BE2C (cell line): Measurements from ENCODE around the gene NLRP7.
"Not testable (repeated sequence)": the region's sequence is repeated elsewhere in the genome, so short reads cannot be mapped to it uniquely, and the experiment has no call there.

ENCODE experiments used
- DNase-seq: peaks from one replicate; pipeline ENCODE4 v3.0.0-alpha.2; 2020
- H3K27me3 ChIP-seq: fragments of 250-450 bp; sonication (Bioruptor Pico); 2 replicates; pipeline ENCODE4 v1.5.1; 2020; ENCODE audit warnings: mild to moderate bottlenecking
- H3K36me3 ChIP-seq: fragments of 250-450 bp; sonication (Bioruptor Pico); 2 replicates; pipeline ENCODE4 v1.5.1; 2020; ENCODE audit warnings: mild to moderate bottlenecking
- H3K4me1 ChIP-seq: fragments of 250-450 bp; sonication (Bioruptor Pico); 2 replicates; pipeline ENCODE4 v1.5.1; 2020
- H3K4me3 ChIP-seq: 2 replicates; pipeline ENCODE4 v1.5.1; 2011; ENCODE audit warnings: low read depth, low read length
- H3K9me3 ChIP-seq: fragments of 250-450 bp; sonication (Bioruptor Pico); 2 replicates; pipeline ENCODE4 v1.5.1; 2020
- TF ChIP-seq, protein P1 (sequence below): IDR thresholded peaks from 2 replicates; pipeline ENCODE4 v1.5.1; 2012; ENCODE audit warnings: mild to moderate bottlenecking, low read depth, low read length

Gene NLRP7

DNA sequence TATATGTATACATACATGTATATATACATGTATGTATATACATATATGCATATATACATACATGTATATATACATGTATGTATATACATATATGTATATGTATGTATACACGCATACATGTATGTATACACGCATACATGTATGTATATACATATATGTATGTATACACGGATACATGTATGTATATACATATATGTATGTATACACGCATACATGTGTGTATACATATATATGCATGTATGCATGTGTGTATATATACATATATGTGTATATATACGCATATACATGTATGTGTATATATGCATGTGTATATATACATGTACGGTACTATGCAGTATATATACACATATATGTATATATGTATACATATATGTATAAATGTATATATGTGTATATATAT, 44.0 kb downstream of the NLRP7 start:
- TF ChIP-seq, protein P1, sequence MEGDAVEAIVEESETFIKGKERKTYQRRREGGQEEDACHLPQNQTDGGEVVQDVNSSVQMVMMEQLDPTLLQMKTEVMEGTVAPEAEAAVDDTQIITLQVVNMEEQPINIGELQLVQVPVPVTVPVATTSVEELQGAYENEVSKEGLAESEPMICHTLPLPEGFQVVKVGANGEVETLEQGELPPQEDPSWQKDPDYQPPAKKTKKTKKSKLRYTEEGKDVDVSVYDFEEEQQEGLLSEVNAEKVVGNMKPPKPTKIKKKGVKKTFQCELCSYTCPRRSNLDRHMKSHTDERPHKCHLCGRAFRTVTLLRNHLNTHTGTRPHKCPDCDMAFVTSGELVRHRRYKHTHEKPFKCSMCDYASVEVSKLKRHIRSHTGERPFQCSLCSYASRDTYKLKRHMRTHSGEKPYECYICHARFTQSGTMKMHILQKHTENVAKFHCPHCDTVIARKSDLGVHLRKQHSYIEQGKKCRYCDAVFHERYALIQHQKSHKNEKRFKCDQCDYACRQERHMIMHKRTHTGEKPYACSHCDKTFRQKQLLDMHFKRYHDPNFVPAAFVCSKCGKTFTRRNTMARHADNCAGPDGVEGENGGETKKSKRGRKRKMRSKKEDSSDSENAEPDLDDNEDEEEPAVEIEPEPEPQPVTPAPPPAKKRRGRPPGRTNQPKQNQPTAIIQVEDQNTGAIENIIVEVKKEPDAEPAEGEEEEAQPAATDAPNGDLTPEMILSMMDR, result no peak
- Histone ChIP-seq H3K4me1 (no peaks in the 10 kb centered on the region), H3K9me3 (no peaks in the 10 kb centered on the region), H3K4me3 (no peak overlapping the region), H3K27me3 (peaks cover 29% of the 10 kb centered on the region), H3K36me3 (no peaks in the 10 kb centered on the region)
- DNase-seq, result no peak

DNA sequence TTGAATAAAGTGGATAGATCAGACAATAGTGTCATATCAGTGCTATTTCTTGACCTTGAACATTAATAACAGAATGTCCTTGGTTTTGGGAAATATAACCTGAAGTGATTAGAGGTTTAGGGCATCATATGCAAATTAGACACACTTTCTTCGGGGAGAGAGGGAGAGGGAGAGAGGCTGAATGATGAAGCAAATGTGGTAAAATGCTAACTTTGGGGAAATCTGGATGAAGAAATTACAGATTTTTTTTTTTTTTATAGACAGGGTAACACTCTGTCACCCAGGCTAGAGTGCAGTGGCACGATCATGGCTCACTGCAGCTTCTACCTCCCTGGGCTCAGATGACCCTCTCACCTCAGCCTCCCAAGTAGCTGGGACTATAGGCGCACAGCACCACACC, 45.3 kb downstream of the NLRP7 start:
- no peak overlapping the region for H3K4me3 ChIP-seq
- H3K27me3 ChIP-seq, result peaks cover 31% of the 10 kb centered on the region
- H3K9me3 ChIP-seq, result no peaks in the 10 kb centered on the region
- no peaks in the 10 kb centered on the region for H3K36me3 ChIP-seq
- TF ChIP-seq, protein P1, result no peak
- no peaks in the 10 kb centered on the region for H3K4me1 ChIP-seq
- DNase-seq, result no peak

DNA sequence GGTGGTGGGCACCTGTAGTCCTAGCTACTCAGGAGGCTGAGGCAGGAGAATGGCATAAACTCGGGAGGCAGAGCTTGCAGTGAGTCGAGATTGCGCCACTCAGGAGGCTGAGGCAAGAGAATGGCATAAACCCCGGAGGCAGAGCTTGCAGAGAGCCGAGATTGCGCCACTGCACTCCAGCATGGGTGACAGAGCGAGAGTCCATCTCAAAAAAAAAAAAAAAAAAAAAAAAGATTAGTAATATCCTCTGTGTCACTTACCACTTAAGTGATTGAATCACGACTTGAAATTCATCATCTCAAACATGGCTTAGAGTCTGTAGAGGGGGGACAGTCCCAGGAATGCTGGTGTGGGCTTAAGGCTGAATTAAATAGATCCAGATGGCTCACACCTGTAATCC, 46.2 kb downstream of the NLRP7 start:
- not testable (repeated sequence) for H3K9me3 ChIP-seq, H3K4me3 ChIP-seq, H3K36me3 ChIP-seq, H3K4me1 ChIP-seq, DNase-seq
- H3K27me3 ChIP-seq, result peaks cover 29% of the 10 kb centered on the region

DNA sequence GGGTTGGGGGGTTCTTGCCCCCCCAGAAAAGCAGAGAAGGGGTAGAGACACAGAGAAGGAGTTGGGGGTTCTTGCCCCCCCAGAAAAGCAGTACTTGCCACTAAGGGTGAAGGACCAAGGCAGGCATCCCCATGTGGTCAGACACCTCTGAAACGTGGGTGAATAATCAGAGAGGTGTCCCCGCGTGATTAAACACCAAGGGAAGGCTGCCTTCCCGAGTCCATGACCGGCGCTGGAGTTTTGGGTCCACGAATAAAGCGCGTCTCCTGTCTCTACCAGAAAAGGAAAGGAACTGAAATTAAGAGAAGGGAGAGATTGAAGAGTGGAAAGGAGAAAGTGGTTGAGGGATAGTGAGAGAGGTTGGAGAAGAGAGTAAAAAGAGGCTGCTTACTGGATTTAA, 47.7 kb downstream of the NLRP7 start:
- H3K9me3 ChIP-seq, H3K4me3 ChIP-seq, H3K4me1 ChIP-seq, H3K36me3 ChIP-seq, DNase-seq: not testable (repeated sequence)
- H3K27me3 ChIP-seq, result peaks cover 23% of the 10 kb centered on the region

DNA sequence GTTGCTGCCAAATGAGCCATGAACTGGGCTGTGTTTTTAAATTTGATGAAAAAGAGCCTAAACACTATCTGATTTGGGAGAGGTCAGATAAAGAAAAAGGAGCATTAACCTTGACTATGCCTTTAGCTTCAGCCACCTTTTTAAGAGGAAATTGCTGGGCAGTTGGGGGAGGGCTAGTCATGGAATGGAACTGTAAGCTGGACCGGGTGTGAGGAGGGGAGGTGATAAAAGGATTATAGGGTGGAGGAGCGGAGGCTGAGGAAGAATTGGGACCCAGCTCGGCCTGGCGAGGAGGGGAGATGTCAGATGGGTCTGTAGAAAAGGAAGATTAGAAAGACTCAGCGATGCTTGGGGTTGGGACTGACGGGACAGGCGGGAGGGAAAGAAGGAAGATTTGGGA, 48.6 kb downstream of the NLRP7 start:
- DNase-seq, H3K4me3 ChIP-seq, H3K4me1 ChIP-seq, H3K36me3 ChIP-seq, H3K9me3 ChIP-seq: not testable (repeated sequence)
- peaks cover 24% of the 10 kb centered on the region for H3K27me3 ChIP-seq

DNA sequence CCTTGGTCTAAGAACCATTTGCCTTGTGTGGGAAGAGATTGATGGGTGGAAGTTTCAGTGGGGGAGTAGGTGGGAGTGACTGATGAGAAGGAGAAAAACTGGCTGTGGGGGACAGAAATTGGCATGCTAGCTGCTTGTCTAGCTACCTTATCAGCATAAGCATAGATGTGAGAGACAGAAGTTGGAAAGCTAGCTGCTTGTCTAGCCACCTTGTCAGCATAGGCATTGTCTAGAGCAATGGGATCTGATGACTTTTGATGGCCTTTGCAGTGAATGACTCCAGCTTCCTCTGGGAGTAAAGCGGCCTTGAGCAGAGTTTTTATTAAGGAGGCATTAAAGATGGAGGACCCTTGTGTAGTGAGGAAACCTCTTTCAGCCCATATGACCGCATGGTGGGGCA, 51.3 kb downstream of the NLRP7 start:
- Histone ChIP-seq H3K9me3 (no peaks in the 10 kb centered on the region), H3K27me3 (peaks cover 27% of the 10 kb centered on the region), H3K4me1 (no peaks in the 10 kb centered on the region), H3K36me3 (no peaks in the 10 kb centered on the region), H3K4me3 (no peak overlapping the region)
- TF ChIP-seq, protein P1, result no peak
- DNase-seq, result no peak

DNA sequence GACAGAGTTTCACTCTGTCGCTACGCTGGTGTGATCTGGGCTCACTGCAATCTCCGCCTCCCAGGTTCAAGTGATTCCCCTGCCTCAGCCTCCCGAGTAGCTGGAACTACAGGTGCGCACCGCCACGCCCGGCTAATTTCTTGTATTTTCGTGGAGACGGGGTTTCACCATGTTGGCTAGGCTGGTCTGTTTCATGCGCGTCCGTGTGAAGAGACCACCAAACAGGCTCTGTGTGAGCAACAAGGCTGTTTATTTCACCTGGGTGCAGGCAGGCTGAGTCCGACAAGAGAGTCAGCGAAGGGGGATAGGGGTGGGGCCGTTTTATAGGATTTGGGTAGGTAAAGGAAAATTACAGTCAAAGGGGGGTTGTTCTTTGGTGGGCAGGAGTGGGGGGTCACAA, 53.2 kb downstream of the NLRP7 start:
- H3K27me3 ChIP-seq, result peaks cover 10% of the 10 kb centered on the region
- not testable (repeated sequence) for H3K4me1 ChIP-seq, H3K9me3 ChIP-seq, H3K4me3 ChIP-seq, H3K36me3 ChIP-seq, DNase-seq

DNA sequence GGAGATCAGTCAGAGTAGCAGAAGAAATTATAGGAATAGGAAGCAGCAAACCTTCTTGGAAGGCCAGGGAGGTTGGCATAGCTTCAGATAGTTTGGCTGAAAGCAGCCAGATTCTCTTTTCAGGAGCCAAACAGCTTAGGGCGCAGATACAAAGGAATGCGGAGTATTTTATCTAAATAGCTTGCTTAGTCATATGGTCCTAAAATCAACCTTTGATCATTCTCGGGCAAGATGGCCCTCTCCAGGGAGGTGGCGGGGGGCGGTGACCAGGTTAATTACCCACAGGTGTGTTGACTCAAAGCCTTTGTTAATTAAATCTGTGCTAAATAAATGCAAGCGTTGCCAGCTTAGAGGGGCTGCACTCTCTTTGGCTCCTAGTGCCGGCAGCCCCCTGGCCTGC, 53.9 kb downstream of the NLRP7 start:
- Histone ChIP-seq H3K27me3 (peaks cover 10% of the 10 kb centered on the region), H3K4me1 (no peaks in the 10 kb centered on the region), H3K4me3 (no peak overlapping the region), H3K36me3 (no peaks in the 10 kb centered on the region), H3K9me3 (no peaks in the 10 kb centered on the region)
- TF ChIP-seq, protein P1, result no peak
- no peak for DNase-seq
